GM19324 (cell line): ENCODE data around the gene AURKA.

ENCODE experiments used
- ATAC-seq: cut with Tn5 transposase; IDR thresholded peaks from one replicate; pipeline ENCODE4 v1.9.1; 2021; ENCODE audit warnings: mild to moderate bottlenecking, moderate library complexity; ENCODE audit not compliant: unreplicated experiment, low FRiP score

Gene AURKA

GRCh38 chr20:56392132-56392880, at the start of gene AURKA, which contains the start of gene CSTF1:
Gene AURKA (minus strand): TSS chr20:56392215. CDS start chr20:56388197, 4,018 bp downstream.
Gene CSTF1 (plus strand): TSS chr20:56392645. CDS start chr20:56395553, 2,908 bp downstream.
- peak; percentile 98 for ATAC-seq

DNA sequence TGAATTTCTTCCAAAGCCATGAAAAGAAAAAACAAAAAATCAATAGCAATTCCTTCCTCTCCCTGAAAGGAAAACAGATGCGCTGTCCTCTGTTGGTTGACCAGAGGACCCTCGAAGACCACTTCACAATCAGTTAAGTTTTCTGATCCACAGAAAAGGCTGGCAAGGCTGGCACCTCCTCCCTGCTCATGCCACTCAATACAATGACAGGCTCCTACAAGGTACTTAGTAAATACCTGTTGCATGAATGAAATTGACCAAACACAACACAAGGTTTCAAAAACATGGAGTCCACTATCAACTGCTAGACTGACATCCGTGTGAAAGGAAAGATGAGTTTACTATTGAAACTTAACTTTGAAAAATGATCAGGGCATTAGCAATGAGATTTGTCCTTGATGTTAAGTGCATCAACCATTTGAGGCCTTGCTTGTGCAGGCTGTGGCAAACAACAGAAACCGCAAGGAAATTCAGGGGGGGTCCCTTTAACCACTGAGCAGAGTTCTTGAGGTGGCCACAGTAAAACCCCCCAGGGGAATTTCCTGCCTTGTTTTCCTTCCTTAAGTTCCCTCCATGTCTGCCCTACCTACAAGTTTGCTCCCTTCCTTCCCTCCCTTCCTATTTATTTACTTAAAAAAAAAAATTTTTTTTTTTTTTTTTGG, 48.5 kb upstream of the AURKA start:
- ATAC-seq, result no peak

GRCh38 chr20:56439771-56440291, 47.8 kb upstream of the AURKA start:
- no peak for ATAC-seq

- no peak for ATAC-seq
Measured at GRCh38 chr20:56438284-56438683, 46.3 kb upstream of the AURKA start.

GRCh38 chr20:56437196-56437960, 45.4 kb upstream of the AURKA start:
- no peak for ATAC-seq

- ATAC-seq, result no peak
Measured at GRCh38 chr20:56433880-56434255, 41.9 kb upstream of the AURKA start.

DNA sequence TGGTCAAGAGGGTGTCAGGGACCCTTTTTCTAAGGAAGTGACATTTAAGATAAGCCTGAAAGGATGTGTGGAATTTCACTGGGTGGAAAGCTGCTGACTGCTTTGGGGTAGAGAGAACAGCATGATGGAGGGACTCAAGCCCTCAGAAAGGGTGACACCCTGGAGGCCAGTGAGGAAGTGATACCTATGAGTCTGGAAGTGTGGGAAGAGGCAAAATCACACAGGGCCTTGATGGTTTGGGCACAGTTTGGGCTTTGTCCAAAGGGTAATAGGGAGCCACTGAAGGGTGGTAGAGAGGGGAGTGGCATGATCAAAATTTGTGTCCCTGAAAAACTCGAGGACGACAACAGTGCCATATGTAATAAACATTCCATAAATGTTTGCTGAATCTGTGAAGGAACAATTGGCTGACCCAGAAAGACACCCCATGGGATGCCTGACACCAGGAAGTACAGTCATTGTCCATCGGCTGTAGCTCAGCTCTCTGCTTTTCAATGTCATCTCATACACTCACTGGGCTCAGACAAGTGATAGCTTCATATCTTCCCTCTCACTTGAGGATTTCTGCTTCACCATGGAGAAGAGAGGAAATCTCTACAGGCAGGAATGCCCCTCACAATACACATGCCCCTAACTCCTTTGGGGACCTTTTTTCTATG, 41.3 kb upstream of the AURKA start:
- no peak for ATAC-seq

GRCh38 chr20:56431471-56431870, 39.5 kb upstream of the AURKA start:
- no peak for ATAC-seq

- ATAC-seq, result no peak
Measured at GRCh38 chr20:56430957-56431356, 38.9 kb upstream of the AURKA start.

DNA sequence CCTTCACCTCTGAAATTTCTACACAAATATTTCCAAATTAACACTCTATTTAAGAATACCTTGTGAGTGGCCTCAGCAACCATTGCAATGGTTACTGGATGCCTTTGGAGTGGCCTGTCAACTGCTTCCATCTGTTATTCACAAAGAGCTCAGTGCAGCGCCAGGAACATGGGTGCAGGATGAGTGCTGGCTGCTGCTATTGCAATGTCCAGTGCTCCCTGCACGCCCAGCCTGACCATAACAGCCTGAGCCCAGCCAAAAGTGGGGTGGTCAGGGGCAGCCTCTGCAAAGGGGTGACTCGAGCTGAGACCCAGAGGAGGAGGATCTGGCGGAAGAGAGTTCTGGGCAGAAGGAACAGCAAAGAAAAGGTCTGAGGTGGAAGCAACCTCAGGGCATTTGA, 38.4 kb upstream of the AURKA start:
- ATAC-seq, result no peak

- ATAC-seq, result no peak
Measured at GRCh38 chr20:56429941-56430340, 37.9 kb upstream of the AURKA start.

- ATAC-seq, result no peak
Measured at GRCh38 chr20:56429502-56429901, 37.5 kb upstream of the AURKA start.

- ATAC-seq, result no peak
Measured at GRCh38 chr20:56428881-56429280, 36.9 kb upstream of the AURKA start.

DNA sequence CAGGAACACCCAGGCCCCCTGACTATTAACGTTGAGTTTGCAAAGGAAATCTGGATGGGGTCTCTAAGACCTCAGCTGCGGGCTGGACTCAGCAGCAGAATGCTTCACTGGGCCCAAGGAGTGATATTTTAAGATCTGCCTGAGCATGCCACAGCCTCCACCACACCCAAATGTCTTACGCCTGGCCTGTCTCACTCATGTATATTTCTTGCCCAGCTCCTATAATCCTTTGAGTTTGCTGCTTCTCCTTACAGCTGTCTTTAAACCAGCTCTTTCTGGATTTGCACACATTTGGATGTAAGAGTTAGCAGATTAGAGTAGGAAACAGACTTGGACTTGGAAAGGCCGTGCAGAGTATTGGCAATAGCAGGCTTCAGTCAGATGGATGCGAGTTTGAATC, 36.4 kb upstream of the AURKA start:
- ATAC-seq, result no peak

- no peak for ATAC-seq
Measured at GRCh38 chr20:56427797-56428196, 35.8 kb upstream of the AURKA start.

- no peak for ATAC-seq
Measured at GRCh38 chr20:56426926-56427325, 34.9 kb upstream of the AURKA start.

DNA sequence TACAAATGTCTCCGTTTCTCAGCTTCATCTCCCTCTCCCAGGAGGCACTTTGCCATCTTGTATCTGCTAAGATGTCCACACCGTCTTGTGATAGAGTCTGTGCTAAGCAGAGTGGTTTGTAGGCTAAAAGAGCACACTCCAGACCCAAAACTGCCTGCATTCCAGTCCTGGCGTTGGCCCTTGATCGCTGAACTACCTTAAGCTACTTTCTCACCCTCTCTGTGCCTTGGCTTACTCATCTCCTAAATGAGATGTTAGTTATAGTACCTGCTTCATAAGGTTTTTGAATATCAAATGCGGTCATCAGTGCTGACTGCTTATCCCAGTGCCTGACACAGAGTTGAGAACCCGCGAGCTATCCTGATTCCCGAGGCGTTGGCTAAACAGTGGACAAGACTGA, 34.0 kb upstream of the AURKA start:
- ATAC-seq, result no peak

DNA sequence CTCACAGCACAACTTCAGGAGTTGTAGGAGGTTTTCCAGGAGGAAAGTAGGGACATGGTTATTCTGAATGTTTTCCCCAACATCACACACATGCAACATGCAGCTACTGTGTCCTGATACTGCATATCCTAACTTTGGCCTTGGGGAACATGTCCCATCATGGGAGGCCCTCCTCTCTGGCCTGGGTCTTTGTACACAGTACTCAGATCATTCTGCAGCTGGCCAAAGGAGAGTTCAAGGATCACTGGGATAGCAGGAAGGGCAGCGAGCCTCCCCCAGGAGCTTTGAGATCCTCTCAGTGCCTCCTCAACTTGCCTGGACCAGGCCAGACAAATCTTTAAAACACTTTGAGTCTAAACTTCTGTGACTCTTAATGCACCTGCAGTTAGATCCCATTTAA, 32.9 kb upstream of the AURKA start:
- ATAC-seq, result no peak

DNA sequence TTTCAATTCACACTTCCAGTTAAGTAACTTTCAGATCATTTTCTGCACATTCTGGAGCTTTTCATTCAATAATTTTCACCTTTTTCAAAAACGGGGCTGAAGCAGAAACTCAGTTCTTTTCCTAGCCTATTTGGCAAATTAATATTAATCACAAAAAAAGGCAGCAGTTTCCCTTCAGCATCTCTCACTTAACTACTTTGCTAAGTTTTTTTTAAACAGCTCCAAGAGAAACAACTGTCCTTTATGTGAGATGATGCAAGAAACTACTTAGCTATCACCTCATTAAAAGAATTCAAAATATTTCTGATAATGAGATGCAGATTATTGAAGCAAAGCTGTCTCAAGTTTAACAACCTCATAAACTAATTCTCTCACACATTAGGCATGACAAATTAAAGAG, 31.9 kb upstream of the AURKA start:
- ATAC-seq, result no peak

DNA sequence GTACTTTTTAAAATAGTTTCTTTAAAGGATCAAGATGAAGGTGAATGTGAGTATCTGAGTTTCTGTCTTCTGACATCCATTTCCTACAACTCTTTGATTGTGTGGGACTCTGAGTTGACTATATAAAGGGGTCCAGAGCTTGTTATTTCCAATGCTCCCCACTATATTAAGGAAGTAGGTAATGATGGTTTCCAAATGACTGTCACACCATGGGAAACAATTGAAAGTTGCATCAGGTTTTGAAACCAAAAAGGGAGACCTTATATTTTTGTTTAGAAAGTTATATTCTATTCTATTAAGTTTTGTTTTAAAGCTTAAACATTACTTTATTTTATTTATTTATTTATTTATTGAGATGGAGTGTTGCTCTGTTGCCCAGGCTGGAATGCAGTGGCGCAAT, 31.2 kb upstream of the AURKA start:
- no peak for ATAC-seq

- ATAC-seq, result no peak
Measured at GRCh38 chr20:56422824-56423189, 30.8 kb upstream of the AURKA start.
